Thymus (tissue), 11 donors: ENCODE measurements around the gene CLNK. TPM values are rescaled to one million over a fixed set of nuclear protein-coding genes. Genes with fewer than 3 reads are reported as not detected.

Experiments
- DNase-seq, 9 donors: peaks; one replicate each; pipeline ENCODE4 v3.0.0-alpha.2; 2013; ENCODE audit warnings: low spot score in 9 of 9, low read depth in 6 of 9, missing footprints in 1 of 9
- H3K27ac ChIP-seq, 2 donors: one replicate each; pipeline ENCODE4 v1.5.1; 2013; ENCODE audit warnings: control low read depth in 1 of 2, low read depth in 1 of 2, low read length in 1 of 2, mild to moderate bottlenecking in 1 of 2, moderate library complexity in 1 of 2
- H3K27me3 ChIP-seq, 2 donors: one replicate each; pipeline ENCODE4 v1.5.1; 2013; ENCODE audit warnings: low read length in 1 of 2; ENCODE audit not compliant: control insufficient read depth in 2 of 2, insufficient read depth in 1 of 2
- H3K36me3 ChIP-seq, 2 donors: one replicate each; pipeline ENCODE4 v1.5.1; 2013; ENCODE audit warnings: low read length in 1 of 2, mild to moderate bottlenecking in 1 of 2, moderate library complexity in 1 of 2; ENCODE audit not compliant: control insufficient read depth in 2 of 2, insufficient read depth in 2 of 2
- H3K4me1 ChIP-seq, 2 donors: one replicate each; pipeline ENCODE4 v1.5.1; 2013; ENCODE audit warnings: low read length in 2 of 2; ENCODE audit not compliant: control insufficient read depth in 2 of 2, insufficient read depth in 2 of 2
- H3K4me3 ChIP-seq, 2 donors: one replicate each; pipeline ENCODE4 v1.5.1; 2013; ENCODE audit warnings: low read length in 2 of 2, control low read depth in 1 of 2, mild to moderate bottlenecking in 1 of 2
- H3K9me3 ChIP-seq, 2 donors: one replicate each; pipeline ENCODE4 v1.5.1; 2013; ENCODE audit warnings: low read length in 1 of 2, mild to moderate bottlenecking in 1 of 2; ENCODE audit not compliant: control insufficient read depth in 2 of 2, insufficient read depth in 1 of 2
- WGBS: extraction: QIAGEN DNeasy Blood & Tissue Kit; methylation state at CpG from one replicate; pipeline ENCODE4 v1.1.7; 2013; 5-methylcytosine and 5-hydroxymethylcytosine counted together
- polyA plus RNA-seq: library from polyadenylated mRNA; stranded (reverse); fragments of 200-250 nt; gene quantifications from one replicate; pipeline ENCODE4 v1.2.3, GENCODE V29; 2013
- total RNA-seq: library from RNA; stranded (reverse); fragments of 120-200 nt; gene quantifications from one replicate; pipeline ENCODE4 v1.2.4, GENCODE V29; 2013
- donor health status: healthy.

CLNK gene
- total and polyA plus RNA-seq, 2 donors = 1.9 to 2.6 TPM

DNA sequence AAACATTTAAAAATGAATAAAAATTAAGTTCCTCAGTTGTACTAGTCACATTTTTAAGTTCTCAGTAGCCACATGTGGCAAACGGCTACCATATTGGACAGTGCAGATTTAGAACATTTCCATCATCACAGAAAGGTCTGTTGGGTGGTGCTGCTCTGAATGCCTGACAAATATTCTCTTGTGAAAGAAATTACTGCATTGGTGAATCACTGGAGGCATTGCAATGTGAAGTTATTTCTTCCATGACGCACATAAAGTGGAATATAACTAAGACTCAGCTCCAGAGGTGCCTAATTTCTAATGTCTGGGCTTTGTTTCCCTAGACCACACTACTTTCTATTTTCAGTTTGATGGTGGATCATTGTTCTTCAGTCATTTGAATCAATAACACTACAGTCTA lies 44.9 kb downstream of the CLNK start:
- no peaks in the 10 kb centered on the region for H3K9me3 ChIP-seq
- H3K27ac ChIP-seq = no peak overlapping the region
- H3K27me3 ChIP-seq = no peaks in the 10 kb centered on the region
- H3K36me3 ChIP-seq = no peaks in the 10 kb centered on the region
- peaks cover 10 to 16% of the 10 kb centered on the region in 2 donors for H3K4me1 ChIP-seq
- DNase-seq = no peak
- WGBS = over 99% methylated on average over 2 of the region's 2 CpGs
- no peak overlapping the region for H3K4me3 ChIP-seq

- Histone ChIP-seq H3K9me3 (no peaks in the 10 kb centered on the region), H3K27ac (no peak overlapping the region), H3K4me1 (peaks cover 10 to 16% of the 10 kb centered on the region in 2 donors), H3K27me3 (no peaks in the 10 kb centered on the region), H3K4me3 (no peak overlapping the region), H3K36me3 (no peaks in the 10 kb centered on the region)
- 100% methylated on average over 1 of the region's 1 CpG for WGBS
- DNase-seq = no peak
These were observed 45.5 kb downstream of the CLNK start for GRCh38 chr4:10639100-10639499.

GRCh38 chr4:10635091-10635490 lies 49.5 kb downstream of the CLNK start:
- Histone ChIP-seq H3K27me3 (no peaks in the 10 kb centered on the region), H3K4me3 (no peak overlapping the region), H3K36me3 (no peaks in the 10 kb centered on the region), H3K4me1 (peaks cover 2 to 9% of the 10 kb centered on the region in 2 donors), H3K9me3 (no peaks in the 10 kb centered on the region), H3K27ac (no peak overlapping the region)
- DNase-seq = no peak
- 54% methylated on average over 6 of the region's 6 CpGs for WGBS

DNA sequence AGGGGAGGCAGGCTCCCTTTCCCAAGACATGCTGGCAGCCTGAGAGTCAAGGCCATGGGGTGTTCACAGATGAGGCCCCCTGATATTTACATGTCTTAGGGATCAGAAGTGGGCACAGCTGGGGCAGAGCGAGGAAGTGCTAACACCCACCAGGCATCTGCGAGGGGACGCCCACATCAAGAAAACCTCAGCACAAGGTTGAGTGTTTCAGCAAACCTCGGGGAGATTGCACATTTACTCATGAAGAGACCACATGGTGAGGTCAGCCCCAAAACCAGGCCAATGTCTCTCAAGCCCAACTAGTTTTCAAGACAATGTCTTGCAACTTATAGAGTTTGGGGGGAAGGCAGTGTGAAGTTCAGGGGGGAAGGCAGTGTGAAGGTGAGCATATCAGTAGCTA lies 55.2 kb downstream of the CLNK start:
- DNase-seq = peak in 3 of 9 donors; percentile 48 to 75 (median 56)
- no peaks in the 10 kb centered on the region for H3K9me3 ChIP-seq
- no peak overlapping the region for H3K27ac ChIP-seq
- 8% methylated on average over 4 of the region's 4 CpGs for WGBS
- H3K4me3 ChIP-seq = no peak overlapping the region
- no peaks in the 10 kb centered on the region for H3K27me3 ChIP-seq
- peaks cover 40 to 58% of the 10 kb centered on the region in 2 donors for H3K4me1 ChIP-seq
- no peaks in the 10 kb centered on the region for H3K36me3 ChIP-seq

GRCh38 chr4:10625131-10625530 lies 59.4 kb downstream of the CLNK start:
- H3K9me3 ChIP-seq = no peaks in the 10 kb centered on the region
- H3K4me3 ChIP-seq = no peak overlapping the region
- H3K27me3 ChIP-seq = no peaks in the 10 kb centered on the region
- WGBS = 82% methylated on average over 5 of the region's 5 CpGs
- no peak for DNase-seq
- no peaks in the 10 kb centered on the region for H3K36me3 ChIP-seq
- H3K27ac ChIP-seq = peak overlapping the region in 1 of 2 donors; percentile 2
- H3K4me1 ChIP-seq = peaks cover 44 to 56% of the 10 kb centered on the region in 2 donors

DNA sequence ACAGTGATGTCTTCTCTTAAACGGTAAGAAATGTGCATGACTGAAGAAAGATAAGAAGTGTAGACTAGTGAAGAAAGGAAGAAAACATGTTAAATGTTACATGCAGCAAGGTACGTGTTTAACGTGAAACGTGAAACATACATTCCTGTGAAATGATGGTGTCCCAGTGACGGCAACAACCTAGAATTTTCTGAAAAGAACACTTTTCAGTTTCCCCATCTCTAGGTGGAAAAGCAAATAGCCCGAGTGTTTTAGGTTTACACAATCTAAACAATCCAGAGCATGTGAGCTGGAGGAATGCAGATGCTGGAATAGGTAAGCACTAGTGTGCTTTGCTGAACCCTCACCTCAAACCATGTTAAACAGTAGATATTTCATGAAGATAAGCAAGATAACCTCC lies 60.7 kb downstream of the CLNK start:
- no peaks in the 10 kb centered on the region for H3K9me3 ChIP-seq
- no peak overlapping the region for H3K27ac ChIP-seq
- WGBS = 94% methylated on average over 6 of the region's 6 CpGs
- no peaks in the 10 kb centered on the region for H3K36me3 ChIP-seq
- H3K4me1 ChIP-seq = peaks cover 44 to 53% of the 10 kb centered on the region in 2 donors
- DNase-seq = no peak
- no peak overlapping the region for H3K4me3 ChIP-seq
- H3K27me3 ChIP-seq = no peaks in the 10 kb centered on the region

DNA sequence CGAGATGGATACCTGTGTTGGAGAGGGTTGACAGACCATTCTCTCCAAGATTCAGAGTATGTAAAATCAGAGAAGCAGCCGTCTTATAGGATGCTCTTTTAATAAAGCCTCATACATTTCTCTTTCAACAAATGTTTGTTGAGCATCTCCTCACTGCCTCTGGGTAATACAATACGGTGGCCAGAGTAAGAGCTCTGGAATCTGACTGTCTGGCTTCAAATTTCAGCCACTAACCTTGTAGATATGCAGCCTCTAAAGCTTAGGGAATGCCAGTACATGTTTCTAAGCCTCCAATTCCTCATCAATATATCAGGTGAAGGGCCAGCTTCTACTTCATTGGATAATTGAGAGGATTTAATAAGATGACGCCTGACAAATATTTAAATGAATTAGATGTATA lies 61.3 kb downstream of the CLNK start:
- Histone ChIP-seq H3K4me3 (no peak overlapping the region), H3K27ac (no peak overlapping the region), H3K9me3 (no peaks in the 10 kb centered on the region), H3K4me1 (peaks cover 40 to 47% of the 10 kb centered on the region in 2 donors), H3K36me3 (no peaks in the 10 kb centered on the region), H3K27me3 (no peaks in the 10 kb centered on the region)
- no peak for DNase-seq
- 96% methylated on average over 4 of the region's 4 CpGs for WGBS

DNA sequence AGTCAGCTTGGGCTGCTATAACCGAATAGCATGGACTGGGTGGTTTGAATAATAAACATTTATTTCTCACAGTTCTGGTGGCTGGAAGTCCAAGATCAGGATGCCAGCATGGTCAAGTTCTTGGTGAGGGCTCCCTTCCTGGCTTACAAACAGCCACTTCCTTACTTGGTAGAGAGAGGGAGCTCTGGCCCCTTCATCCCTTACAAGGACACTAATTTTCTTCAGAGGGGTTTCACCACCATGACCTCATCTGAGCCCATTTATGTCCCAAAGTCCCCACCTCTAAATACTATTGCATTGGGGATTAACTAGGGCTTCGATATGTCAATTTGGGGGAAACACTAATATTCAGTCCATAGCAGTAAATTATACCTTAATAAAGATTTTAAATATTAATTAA lies 61.8 kb downstream of the CLNK start:
- Histone ChIP-seq H3K4me3 (no peak overlapping the region), H3K9me3 (no peaks in the 10 kb centered on the region), H3K36me3 (no peaks in the 10 kb centered on the region), H3K27me3 (no peaks in the 10 kb centered on the region), H3K4me1 (peaks cover 37 to 42% of the 10 kb centered on the region in 2 donors), H3K27ac (no peak overlapping the region)
- no peak for DNase-seq
- WGBS = 94% methylated on average over 2 of the region's 2 CpGs

- Histone ChIP-seq H3K9me3 (no peaks in the 10 kb centered on the region), H3K4me1 (peaks cover 26 to 27% of the 10 kb centered on the region in 2 donors), H3K36me3 (no peaks in the 10 kb centered on the region), H3K4me3 (no peak overlapping the region), H3K27me3 (no peaks in the 10 kb centered on the region), H3K27ac (no peak overlapping the region)
- WGBS = 93% methylated on average over 13 of the region's 13 CpGs
- DNase-seq = no peak
These were observed 63.6 kb downstream of the CLNK start for GRCh38 chr4:10620935-10621488.
